Astrocyte (in vitro differentiated cells and primary cell): ENCODE results near the gene MAS1.
"Not testable (repeated sequence)": the region's sequence is repeated elsewhere in the genome, so short reads cannot be mapped to it uniquely, and the experiment has no call there.

Source experiments
- EZH2 ChIP-seq: IDR thresholded peaks from 2 replicates; pipeline ENCODE4 v1.6.1; 2012; ENCODE audit warnings: mild to moderate bottlenecking, low read length, inconsistent platforms; ENCODE audit not compliant: insufficient read depth
- TF ChIP-seq, protein P1 (sequence below): IDR thresholded peaks from 2 replicates; pipeline ENCODE4 v1.5.1; 2011; ENCODE audit warnings: low read depth, mild to moderate bottlenecking, inconsistent platforms, low read length, moderate library complexity; ENCODE audit not compliant: insufficient read depth

DNA sequence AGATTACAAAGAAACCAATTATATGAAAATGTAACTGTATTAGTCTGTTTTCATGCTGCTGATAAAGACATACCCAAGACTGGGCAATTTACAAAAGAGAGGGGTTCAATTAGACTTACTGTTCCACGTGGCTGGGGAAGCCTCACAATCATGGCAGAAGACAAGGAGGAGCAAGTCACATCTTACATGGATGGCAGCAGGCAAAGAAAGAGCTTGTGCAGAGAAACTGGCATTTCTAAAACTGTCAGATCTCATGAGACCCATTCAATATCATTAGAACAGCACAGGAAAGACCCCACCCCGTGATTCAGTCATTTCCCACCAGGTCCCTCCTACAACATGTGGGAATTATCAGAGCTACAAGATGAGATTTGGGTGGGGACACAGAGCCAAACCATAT, 33.4 kb downstream of the MAS1 start:
- TF ChIP-seq, protein P1, sequence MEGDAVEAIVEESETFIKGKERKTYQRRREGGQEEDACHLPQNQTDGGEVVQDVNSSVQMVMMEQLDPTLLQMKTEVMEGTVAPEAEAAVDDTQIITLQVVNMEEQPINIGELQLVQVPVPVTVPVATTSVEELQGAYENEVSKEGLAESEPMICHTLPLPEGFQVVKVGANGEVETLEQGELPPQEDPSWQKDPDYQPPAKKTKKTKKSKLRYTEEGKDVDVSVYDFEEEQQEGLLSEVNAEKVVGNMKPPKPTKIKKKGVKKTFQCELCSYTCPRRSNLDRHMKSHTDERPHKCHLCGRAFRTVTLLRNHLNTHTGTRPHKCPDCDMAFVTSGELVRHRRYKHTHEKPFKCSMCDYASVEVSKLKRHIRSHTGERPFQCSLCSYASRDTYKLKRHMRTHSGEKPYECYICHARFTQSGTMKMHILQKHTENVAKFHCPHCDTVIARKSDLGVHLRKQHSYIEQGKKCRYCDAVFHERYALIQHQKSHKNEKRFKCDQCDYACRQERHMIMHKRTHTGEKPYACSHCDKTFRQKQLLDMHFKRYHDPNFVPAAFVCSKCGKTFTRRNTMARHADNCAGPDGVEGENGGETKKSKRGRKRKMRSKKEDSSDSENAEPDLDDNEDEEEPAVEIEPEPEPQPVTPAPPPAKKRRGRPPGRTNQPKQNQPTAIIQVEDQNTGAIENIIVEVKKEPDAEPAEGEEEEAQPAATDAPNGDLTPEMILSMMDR = not testable (repeated sequence)
- TF ChIP-seq EZH2 = not testable (repeated sequence)
